ENCODE measurements around the gene NDUFB10.
"Not testable (repeated sequence)": the region's sequence is repeated elsewhere in the genome, so short reads cannot be mapped to it uniquely, and the experiment has no call there.

NDUFB10 gene

DNA sequence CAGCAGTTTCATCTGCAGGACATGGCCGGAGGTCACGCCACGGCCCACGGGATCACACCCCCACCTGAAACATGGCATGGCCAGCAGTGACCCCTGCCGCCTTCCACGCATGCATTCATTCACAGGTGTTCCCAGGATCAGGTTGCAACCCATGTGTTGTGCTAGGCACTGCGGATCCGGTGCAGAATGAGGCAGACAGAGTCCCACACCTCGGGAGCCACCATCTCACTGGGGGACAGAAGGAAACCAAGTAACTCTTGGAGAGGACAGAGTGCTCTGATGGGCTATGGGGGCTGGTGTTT lies 12.0 kb upstream of the NDUFB10 start:
- DNase-seq = no peak

DNA sequence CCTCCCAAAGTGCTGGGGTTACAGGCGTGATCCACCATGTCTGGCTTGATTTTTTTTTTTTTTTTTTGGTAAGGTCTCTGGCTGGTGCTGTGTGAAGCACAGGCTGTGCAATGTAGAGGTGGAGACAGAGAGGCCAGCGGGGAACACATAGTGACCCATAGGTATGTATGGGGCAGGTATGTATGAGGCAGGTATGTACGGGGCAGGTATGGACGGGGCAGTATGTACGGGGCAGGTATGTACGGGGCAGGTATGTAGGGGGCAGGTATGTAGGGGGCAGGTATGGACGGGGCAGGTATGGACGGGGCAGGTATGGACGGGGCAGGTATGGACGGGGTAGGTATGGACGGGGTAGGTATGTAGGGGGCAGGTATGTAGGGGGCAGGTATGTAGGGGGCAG lies 9.8 kb upstream of the NDUFB10 start:
- DNase-seq = no peak

DNA sequence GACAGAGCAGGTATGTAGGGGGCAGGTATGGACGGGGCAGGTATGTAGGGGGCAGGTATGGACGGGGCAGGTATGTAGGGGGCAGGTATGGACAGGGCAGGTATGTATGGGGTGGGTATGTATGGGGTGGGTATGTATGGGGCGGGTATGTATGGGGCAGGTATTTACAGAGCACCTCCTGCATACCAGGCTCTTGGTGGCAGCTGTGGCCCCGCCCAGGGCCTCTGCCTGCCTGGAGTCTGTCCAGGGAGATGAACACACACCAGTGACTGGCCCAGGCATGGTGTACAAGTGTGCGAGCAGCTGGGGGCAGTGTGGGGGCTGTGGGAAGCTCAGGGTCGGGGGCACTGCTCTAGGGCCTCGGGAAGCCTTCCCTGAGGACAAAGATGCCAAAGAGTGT lies 9.3 kb upstream of the NDUFB10 start:
- no peak for DNase-seq

DNA sequence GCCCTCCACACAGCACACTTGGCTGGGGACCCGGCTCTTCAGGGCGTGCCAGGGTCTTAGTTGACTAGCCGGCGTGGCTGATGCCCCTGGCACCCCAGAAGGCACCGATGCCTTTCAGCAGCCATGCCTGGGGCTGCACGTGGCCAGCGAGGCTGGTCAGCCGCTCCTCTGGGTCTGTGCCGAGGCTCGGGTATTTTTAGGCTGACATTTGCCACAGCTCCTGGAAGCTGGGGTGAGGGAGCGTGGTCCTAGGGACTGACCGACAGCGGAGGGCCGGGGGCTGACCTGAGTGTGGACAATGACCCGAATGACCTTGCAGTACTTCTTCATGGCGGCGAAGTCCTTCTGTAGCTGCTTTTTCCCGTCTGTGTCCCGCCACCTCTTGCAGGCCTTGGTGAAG lies 8.8 kb upstream of the NDUFB10 start:
- no peak for DNase-seq

DNA sequence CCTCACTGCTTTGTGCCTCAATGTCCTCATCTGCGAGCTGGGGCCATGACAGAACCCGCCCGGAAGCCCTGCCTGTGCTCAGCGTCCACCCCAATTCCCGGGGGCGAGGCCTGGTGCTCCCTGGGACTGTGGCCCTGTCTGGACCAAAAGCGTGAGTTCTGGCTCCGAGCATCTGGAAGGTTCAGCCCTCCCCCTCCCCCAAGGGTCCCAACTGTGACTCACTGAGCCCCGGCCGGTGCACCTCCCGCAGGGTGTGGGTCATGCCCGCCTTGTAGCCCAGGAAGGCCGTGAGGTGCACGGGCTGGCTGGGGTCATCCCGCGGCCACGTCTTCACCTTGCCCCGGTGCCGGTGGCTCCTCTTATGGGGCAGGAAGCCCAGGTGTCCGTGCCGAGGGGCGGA lies 5.6 kb upstream of the NDUFB10 start:
- DNase-seq = no peak

DNA sequence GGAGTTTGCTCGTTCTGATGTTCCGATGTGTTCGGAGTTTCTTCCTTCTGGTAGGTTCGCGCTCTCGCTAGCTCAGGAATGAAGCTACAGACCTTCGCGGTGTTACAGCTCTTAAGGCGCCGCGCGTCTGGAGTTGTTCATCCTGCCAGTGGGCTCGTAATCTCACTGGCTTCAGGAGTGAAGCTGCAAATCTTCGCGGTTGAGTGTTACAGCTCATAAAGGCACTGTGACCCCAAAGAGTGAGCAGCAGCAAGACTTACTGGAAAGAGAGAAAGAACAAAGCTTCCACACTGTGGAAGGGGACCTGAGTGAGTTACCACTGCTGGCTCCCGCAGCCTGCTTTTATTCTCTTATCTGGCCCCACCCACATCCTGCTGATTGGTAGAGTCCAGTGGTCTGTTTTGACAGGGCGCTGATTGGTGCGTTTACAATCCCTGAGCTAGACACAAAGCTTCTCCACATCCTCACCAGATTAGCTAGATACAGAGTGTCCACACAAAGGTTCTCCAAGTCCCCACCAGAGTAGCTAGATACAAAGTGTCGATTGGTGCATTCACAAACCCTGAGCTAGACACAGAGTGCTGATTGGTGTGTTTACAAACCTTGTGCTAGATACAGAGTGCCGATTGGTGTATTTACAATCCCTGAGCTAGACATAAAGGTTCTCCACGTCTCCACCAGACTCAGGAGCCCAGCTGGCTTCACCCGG lies 1.8 kb upstream of the NDUFB10 start:
- DNase-seq = not testable (repeated sequence)

DNA sequence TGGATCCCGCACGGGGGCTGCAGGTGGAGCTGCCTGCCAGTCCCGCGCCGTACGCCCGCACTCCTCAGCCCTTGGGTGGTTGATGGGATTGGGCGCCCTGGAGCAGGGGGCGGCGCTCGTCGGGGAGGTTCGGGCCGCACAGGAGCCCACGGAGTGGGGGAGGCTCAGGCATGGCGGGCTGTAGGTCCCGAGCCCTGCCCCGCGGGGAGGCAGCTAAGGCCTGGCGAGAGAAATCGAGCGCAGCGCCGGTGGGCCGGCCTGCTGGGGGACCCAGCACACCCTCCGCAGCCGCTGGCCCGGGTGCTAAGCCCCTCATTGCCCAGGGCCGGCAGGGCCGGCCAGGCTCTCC lies 1.2 kb upstream of the NDUFB10 start:
- not testable (repeated sequence) for DNase-seq

DNA sequence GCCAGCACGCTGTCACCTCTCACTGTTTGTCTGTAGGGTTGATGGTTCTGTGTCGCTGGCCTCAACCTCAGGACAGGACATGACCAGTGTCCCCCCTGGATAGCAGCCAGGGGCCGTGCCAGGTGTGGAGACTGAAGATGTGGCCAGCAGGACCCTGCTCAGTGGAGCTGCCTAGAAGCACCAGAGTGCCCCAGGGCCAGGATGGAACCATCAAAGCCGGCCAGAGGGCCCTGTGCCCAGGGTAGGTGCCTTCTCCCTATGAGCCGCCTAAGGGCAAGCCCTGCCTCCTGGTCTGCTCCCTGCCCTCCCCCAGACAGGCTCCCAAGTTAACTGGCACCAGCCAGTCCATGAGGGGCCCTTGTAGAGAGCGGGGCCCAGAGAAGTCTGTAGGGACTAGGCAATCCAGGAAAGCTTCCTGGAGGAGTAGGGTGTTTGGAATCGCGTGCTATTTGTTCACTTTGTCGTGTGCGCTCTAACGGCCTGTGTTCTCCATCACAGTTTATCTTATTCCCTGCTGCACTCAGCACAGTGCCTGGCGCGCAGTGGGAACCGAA lies 546 bp upstream of the NDUFB10 start:
- no peak for DNase-seq

DNA sequence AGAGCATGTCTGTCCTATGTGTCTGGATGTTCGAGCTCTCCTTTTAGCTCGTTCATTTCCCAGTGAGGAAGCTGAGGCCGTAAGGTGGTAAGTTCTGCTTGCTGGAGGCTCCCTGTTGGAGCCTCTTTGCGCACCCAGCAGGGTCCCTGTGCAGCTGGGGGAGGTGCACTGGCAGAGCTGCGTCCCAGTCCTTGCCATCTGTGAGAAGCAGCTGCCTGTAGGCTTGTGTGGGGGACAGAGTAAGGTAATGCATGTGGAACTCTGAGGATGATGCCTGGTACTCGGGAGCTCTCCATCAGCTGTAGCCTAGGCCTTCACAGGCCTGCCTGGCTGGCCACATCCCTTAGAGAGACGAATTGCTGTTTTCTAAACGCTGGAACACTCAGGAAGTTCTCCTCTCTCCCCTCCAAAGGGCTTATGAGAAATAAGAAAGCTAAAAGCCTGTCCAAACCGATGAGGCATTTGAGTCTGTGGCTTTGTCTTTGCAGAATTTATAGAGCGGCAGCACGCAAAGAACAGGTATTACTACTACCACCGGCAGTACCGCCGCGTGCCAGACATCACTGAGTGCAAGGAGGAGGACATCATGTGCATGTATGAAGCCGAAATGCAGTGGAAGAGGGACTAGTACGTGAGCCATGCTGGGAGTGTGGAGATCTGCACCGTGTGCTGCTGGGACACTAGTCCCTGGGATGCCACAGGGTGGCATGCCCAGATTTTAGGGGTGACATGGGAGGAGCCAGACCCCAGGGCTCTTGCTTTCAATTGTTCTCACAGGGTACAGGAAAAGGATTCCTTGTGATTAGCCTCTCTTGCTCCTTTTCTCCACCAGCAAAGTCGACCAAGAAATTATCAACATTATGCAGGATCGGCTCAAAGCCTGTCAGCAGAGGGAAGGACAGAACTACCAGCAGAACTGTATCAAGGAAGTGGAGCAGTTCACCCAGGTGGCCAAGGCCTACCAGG lies 1.6 kb downstream of the NDUFB10 start:
- DNase-seq = peak in 1 of 6 experiments; percentile 52

DNA sequence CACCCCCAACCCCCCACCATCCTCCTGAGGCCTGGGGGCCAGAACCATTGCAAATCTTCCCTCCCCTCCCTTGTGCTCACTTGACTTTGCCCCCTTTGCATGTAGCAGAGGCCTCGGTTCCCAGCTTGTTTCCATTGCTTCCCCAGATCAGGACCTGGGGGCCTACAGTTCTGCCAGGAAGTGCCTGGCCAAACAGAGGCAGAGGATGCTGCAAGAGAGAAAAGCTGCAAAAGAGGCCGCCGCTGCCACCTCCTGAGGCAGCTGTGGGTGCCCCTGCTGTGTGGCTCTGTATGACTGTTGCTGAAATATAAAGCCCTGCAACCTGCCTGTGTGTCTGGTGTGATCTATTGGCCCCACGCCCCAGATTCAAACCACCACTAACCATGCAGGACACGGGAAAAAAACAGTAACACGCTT lies 2.3 kb downstream of the NDUFB10 start:
- DNase-seq = no peak

DNA sequence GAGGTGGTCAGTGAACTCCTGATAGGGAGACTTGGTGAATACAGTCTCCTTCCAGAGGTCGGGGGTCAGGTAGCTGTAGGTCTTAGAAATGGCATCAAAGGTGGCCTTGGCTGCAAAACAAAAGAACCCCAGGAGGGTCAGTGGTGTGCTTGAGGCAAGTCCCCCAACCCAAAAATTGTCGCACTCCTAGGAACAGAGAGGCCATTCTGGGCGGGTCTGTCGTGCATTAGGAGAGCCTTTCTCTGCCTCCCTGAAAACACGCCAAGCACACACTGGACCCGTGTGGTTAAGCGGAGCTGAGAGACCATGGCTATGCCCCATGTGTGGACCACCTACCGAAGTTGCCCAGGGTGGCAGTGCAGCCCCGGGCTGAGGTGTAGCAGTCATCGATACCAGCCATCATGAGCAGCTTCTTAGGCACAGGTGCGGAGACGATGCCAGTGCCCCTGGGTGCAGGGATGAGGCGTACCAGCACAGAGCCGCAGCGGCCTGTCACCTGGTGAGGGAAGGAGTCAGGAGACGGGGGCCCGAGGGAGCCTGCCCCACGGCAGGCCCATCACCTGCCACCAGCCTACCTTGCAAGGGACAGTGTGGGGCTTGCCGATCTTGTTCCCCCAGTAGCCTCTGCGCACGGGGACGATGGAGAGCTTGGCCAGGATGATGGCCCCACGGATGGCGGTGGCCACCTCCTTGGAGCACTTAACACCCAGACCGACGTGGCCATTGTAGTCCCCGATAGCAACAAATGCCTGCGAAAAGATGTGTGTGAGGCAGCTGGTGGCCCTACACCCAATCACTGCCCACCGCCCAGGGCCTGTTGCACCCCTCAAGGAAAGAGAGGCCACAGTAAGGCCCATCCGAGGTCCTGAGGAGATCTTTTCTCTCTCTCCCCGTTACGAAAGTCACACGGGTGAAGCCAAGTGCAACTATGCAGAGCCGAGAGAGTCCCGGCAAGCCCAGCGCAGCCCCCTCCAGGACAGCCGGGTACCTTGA lies 3.1 kb downstream of the NDUFB10 start:
- DNase-seq = not testable (repeated sequence)

DNA sequence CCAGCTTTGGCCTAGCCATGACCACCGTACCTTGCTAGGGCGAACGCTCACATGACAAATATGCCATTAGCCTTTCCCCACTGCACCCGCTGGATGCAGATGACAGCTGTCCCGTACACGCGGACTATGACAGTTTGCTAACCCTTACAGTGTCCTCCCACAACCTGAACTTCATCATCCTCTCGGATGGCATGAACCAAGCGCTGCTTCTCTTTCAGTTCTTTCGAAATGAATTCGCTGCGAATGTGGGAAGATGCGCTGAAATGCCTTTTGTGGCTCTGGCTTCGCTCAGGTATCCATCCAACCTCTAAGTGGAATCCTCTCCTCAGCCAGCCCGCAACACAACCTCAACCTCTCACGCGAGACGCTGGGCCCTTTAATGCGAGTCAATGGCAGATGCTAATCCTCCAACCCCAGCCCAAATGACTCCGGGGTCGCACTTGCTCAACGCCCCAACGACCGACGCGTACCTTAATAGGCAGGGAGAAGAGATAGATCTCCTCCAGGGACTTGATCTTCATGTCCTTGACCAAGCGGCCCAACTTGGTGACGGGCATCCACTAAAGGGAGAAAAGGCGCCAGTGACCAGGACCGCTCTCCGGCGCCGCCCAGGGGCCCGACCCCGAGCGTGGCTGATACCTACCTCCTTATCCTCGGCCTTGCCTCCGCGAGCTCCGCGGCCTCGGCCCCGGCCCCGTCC lies 4.6 kb downstream of the NDUFB10 start:
- DNase-seq = peak in 2 of 6 experiments; percentile 60 to 79

DNA sequence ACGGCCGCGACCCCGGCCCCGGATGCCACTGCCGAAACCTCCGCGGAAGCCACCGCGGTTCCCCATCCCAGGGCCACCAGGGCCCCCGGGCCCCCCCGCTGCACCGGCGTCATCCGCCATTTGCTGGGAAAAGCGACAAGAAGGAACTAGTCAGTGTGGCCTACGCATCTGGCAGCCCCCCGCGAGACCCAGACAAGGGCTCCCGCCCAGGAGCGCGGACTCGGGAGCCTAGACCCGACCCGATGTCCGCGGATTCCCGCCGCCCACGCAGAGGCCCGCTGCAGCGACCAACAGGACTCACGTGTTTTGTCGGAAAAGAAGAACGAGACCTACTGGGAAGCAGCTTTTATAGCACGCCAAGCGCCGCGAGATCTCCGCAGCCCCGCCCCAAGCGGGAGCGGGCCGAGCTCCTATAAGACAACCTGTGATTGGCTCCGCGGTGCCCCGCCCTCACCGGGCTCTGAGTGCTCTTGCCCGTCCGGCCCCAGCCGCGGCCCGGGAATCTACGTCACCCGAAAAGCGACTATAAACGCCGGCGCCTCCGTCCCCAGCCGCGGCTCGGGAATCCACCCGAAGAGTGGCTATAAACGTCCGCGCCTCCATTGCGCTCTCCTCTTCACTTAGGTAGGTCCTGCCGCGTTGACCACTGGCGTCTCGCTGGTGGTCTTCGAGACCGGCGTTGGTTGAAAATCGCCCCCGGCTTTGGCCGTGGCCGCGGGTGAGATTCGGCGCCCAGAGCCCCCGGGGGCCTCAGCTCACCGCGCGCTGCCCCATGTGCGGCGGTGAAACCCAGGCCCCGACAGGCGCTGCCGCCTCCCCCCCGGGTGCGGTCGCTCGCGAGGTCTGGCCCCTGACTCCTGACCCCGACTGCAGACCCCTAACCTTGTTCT lies 5.4 kb downstream of the NDUFB10 start, which contains the start of gene RPS2:
Gene RPS2 (minus strand): TSS at position 321 of the 890 bp plus-strand sequence. CDS start 201 bp downstream, at position 120.
- DNase-seq = peak; percentile 96 to 99 (median 98)

DNA sequence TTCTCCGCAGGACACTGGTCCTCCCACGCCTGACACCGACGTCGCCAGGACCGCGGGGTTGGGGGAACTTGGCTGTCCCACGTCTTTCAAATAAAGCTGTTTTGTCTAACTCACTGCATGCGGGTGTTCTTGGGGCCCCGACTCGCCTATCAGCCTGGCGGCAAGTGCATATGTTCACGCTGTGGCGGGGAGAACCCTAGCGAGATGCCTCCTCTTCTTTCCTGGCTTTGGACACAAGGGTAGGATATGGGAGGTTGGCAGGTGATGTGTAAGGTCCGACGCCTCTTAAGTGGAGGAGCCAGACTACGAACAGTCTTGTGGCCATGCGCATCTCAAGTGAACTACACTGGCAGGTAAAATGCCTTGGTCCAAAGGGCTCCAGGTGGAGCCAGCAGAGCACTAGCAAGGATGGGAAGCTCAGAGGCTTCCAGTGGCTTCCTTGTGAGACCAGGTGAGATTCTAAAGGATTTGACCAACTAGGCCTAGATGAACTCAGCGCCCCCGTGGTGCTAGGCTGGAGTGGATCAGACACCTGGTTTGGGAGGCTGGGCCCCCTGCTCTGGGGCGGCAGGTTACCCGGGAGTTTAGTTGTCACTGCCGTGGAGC lies 6.2 kb downstream of the NDUFB10 start:
- DNase-seq = no peak

DNA sequence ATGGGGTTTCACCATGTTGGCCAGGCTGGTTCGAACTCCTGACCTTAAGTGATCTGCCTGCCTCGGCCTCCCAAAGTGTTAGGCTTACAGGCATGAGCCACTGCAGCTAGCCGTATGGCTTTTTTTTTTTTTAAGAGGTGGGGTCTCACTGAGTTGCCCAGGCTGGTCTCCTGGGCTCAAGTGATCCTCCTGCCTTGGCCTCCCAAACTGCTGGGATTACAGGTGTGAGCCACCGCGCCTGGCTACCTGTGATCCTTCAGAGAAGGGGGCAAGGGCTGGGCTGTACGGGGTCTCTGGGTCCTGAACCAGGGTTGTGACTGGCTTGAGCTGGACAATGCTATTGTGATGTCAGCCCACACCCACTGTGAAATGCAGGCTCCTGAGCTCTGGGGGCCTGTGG lies 7.1 kb downstream of the NDUFB10 start, which contains the start of gene RNF151:
Gene RNF151 (plus strand): TSS at position 397 of the 400 bp plus-strand sequence. CDS start 26 bp downstream, outside the sequence.
- DNase-seq = no peak

DNA sequence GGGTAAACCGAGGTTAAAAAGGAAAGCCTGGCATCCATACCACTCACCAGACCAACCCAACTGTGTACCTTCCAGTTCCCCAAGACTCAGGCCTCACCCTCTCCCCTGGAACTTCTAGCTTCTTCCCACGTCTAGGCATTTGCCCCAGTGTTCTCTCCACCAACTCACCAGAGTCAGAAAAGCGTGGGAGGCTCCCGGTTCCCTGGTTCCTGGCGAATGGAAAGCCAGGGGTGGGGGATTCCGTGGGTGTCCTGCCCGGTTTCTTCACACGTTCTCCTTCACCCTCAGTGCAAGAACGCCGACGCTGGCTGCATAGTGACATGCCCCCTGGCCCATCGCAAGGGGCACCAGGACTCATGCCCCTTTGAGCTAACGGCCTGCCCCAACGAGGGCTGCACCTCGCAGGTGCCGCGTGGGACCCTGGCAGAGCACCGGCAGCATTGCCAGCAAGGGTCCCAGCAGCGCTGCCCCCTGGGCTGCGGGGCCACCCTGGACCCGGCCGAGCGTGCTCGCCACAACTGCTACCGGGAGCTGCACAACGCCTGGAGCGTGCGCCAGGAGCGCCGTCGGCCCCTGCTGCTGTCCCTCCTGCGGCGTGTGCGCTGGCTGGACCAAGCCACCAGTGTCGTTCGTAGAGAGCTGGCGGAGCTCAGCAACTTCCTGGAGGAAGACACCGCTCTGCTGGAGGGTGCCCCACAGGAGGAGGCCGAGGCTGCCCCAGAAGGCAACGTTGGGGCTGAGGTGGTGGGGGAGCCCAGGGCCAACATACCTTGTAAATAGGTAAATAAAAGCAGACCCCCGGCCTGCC lies 9.0 kb downstream of the NDUFB10 start:
- DNase-seq = no peak

DNA sequence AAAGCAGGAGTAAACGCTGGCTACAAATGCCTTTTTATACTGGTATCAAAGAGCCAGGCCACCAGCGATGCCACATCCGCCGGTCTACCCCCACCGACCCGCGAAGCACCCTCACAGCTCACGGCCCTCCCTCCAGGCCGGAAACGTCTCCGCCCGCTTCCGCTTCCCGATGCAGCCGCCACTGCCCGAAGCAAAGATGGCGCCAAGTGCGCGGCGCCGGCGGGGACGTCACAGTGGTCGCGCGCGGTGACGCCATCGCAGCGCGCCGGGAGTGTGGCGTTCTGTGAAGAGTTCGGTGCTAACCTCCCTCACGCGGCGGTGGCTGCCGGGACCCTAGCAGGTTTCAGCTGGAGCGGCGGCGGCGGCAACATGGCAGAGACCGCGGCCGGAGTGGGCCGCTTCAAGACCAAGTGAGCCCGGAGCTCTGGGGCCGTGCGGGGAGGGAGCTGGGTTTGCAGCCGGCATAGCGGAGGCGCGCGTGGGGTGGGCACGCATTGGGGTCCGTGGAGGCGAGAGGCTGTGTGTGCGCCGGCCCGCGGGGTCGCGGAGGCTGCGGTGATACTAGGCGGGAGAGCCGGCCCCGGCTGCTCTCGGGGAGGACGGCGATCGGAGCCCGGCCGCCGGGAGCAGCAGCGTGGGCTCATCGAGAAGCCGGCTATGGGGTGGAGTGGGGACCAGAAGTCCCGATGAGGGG lies 12.6 kb downstream of the NDUFB10 start, which contains the start of gene TBL3:
Gene TBL3 (plus strand): TSS at position 258 of the 694 bp plus-strand sequence. CDS start 112 bp downstream, at position 370.
- peak; percentile 93 to 97 (median 95) for DNase-seq

DNA sequence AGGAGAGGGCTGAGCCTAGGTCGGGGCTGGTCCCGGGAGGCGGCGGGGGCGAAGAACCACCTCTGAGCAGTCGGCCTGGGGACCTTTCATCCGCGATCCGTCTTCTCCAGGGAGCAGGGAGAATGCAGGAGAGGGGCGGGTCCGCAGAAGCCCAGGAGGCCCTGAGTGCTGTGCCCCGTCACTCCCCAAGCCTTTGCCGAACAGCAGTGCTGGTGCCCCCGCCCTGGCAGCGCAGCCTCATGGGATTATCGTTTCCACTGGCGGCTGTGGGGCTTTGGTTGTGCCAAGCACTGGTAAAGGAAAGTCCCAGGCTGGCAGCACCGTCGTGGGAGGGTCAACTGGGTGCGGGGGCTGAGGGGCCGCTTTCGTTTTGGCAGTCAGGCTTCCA lies 13.1 kb downstream of the NDUFB10 start:
- DNase-seq = peak in 1 of 6 experiments; percentile 16
